B cell (primary cell): ENCODE data around the gene AGRN.

Source experiments
- EZH2 ChIP-seq: IDR thresholded peaks from 2 replicates; pipeline ENCODE4 v1.6.1; 2012; ENCODE audit warnings: borderline replicate concordance, low read depth, mild to moderate bottlenecking, moderate library complexity, low read length; ENCODE audit not compliant: insufficient read depth, poor library complexity, severe bottlenecking
- TF ChIP-seq, protein P1 (sequence below): fragments of 200-600 bp; IDR thresholded peaks from one replicate; pipeline ENCODE4 v1.8.0; 2022; ENCODE audit warnings: antibody characterized with exemption, mild to moderate bottlenecking

DNA sequence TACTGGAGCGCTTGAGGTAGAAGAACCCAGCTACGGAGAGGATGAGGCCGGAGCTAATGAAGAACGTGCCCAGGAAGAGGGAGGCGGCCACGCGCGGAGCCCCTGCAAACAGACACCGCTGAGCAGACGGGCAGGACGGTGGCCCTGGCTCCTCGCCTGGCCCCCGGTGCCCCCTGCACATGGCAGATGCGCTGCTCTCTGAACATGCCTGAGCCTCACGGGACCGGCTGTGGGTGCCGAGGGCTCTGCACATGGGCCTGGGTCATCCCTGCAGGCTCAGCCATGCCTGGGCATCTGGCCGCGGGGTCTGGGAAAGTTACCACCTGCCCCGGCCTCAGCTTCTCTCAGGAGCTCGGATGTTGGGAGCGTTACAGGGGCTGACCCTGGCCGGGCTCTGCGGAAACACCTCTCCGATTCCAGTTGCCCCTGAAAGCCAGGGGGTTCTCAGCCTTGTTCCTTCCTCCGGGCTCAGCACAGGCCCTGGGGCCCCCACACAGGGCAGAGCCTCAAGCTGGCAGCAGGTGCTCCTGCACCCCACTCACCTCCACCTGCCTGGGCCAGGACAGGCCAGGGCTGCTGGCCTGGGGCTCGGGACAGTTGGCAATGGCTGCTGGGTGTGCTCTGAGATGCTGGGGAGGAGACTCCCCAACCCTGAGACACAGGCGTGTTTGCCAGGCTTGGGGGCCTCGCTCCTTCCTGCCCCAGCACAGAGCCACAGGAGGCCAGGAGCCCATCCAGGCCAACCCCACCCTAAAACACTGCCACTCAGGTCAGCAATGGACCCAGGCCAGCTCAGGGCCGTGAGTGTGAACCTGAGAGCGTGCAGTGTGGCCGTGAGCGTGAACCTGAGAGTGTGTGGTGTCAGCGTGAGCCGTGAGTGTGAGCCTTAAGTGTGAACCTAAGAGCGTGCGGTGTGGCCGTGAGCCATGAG, 66.3 kb downstream of the AGRN start:
- TF ChIP-seq, protein P1, sequence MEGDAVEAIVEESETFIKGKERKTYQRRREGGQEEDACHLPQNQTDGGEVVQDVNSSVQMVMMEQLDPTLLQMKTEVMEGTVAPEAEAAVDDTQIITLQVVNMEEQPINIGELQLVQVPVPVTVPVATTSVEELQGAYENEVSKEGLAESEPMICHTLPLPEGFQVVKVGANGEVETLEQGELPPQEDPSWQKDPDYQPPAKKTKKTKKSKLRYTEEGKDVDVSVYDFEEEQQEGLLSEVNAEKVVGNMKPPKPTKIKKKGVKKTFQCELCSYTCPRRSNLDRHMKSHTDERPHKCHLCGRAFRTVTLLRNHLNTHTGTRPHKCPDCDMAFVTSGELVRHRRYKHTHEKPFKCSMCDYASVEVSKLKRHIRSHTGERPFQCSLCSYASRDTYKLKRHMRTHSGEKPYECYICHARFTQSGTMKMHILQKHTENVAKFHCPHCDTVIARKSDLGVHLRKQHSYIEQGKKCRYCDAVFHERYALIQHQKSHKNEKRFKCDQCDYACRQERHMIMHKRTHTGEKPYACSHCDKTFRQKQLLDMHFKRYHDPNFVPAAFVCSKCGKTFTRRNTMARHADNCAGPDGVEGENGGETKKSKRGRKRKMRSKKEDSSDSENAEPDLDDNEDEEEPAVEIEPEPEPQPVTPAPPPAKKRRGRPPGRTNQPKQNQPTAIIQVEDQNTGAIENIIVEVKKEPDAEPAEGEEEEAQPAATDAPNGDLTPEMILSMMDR: no peak
- TF ChIP-seq EZH2: no peak
